OCI-LY3 (cell line): ENCODE measurements around the gene LMAN2.

Experiments
- CTCF ChIP-seq: fragments of 200-600, 300-600 bp; sonication (generic); IDR thresholded peaks from 2 replicates; pipeline ENCODE4 v1.5.1; 2014; ENCODE audit warnings: antibody characterized with exemption, low read length, low read depth
- EZH2phosphoT487 ChIP-seq: fragments of 200-600 bp; shearing (Covaris generic); IDR thresholded peaks from 2 replicates; pipeline ENCODE4 v1.6.1; 2018; ENCODE audit warnings: antibody characterized with exemption, mixed run types, low read depth

DNA sequence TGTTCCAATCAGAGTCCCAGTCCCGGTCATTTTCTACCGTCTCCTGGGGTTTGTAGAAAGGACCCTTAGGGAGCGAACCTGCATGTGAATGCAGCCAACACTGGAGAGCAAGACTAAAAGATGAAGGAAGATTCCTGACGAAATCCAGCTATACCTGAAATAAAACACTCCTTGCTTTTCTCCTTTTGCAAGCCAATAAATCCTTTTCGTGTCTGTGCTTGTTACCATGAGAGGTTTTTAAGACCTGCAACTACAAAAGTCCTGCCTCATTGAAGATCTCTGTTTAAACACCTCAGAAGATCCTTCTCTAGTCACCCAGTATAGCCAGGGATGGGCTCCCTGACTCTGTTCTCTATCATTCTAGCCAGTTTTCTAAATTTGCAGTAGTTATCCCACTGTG, 22.7 kb upstream of the LMAN2 start:
- TF ChIP-seq CTCF (no peak), EZH2phosphoT487 (no peak)
